ENCODE measurements around the gene SPOCK2.

- TF ChIP-seq CTCF (IDR thresholded peaks at IDR 0.05) (no peak), POLR2AphosphoS5 (IDR thresholded peaks at IDR 0.05) (no peak)
Measured at GRCh38 chr10:72049472-72049871, 38.9 kb downstream of the SPOCK2 start.

All from prostate gland (tissue), 2 donors.